Prostate gland (tissue), 2 donors: ENCODE results near the gene COPS8.

Experiments
- CTCF ChIP-seq, 4 experiments: fragments of 200-600 bp in 2 of 4; fragments of 450-650 bp in 2 of 4; sonication (generic) in 2 of 4; IDR thresholded peaks; 1 replicate in 3 of 4; 2 replicates in 1 of 4; pipeline ENCODE4 v1.5.1; 2016 to 2019; ENCODE audit warnings: antibody characterized with exemption in 4 of 4, mild to moderate bottlenecking in 2 of 4, moderate library complexity in 2 of 4
- POLR2A ChIP-seq: fragments of 450-650 bp; IDR thresholded peaks from one replicate; pipeline ENCODE4 v1.6.1; 2016; ENCODE audit warnings: antibody characterized with exemption, mild to moderate bottlenecking

GRCh38 chr2:237137626-237138323 is 52.1 kb downstream of the COPS8 start:
- no peak for TF ChIP-seq CTCF (IDR thresholded peaks at IDR 0.05)
- no peak for TF ChIP-seq POLR2A
